Heart left ventricle (tissue), 13 donors: ENCODE results near the gene LIN9.

Experiments used
- POLR2A ChIP-seq, 2 donors: fragments of 450-650 bp; IDR thresholded peaks; one replicate each; pipeline ENCODE4 v1.6.1; 2017; ENCODE audit warnings: antibody characterized with exemption in 2 of 2, mild to moderate bottlenecking in 2 of 2, moderate library complexity in 2 of 2
- TF ChIP-seq, protein P1 (sequence below), 12 donors: fragments of 200-600 bp; sonication (generic) in 4 of 12; IDR thresholded peaks; one replicate each; pipeline versions ENCODE4 v1.5.0 to v1.8.0; 2018 to 2022; ENCODE audit warnings: antibody characterized with exemption in 12 of 12, mild to moderate bottlenecking in 5 of 12
- donor health status: ischemic (EF 13 %, LVEDD 7.1; RV severe dilation, severe dysfunction).
- donor health status: DM: no; HTN: yes; CAD: no.
- donor health status: DM: no; HTN: no; CAD: no.
- donor health status: ischemic (EF 25% LVEDD 6.9; RV normal size, moderate dysfunction).
- donor health status: ischemic (EF 25% LVEDD 5.7; RV mildly dilated, moderate dysfunction).
- donor health status: ischemic (EF 35%, LVEDD 5.7; RV mildly dilated, moderate dysfunction).
- donor health status: nonischemic (EF 11% LVEDD 7.7; RV severe dilation, severe dysfunction).
- donor health status: DM: yes; HTN: yes; CAD: no.
- donor health status: PGD.
- donor health status: ischemic (EF 29% LVEDD 5.4; RV normal size, mild dysfunction).
- donor health status: nonischemic (EF 23%, LVEDD 6.1; RV moderate dilation, normal function).

DNA sequence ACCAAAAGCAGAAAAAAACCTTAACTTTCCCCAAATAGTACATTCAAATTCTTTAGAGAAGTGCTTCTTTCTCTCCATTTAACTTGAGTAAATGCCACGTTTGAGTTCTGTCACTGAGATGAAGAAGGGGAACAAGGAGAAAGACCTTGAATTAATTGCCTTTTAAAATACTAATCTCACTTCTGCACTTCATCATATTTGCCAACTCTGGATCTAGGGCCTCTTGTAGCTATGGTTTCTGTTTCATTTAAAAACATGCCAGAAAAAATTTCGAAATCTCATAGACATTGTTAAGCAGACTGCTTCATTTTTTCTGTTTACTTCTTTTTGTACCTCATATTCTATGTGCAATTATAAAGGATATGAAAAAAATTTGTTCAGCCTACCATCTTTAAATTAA, 60.9 kb downstream of the LIN9 start:
- TF ChIP-seq, protein P1, sequence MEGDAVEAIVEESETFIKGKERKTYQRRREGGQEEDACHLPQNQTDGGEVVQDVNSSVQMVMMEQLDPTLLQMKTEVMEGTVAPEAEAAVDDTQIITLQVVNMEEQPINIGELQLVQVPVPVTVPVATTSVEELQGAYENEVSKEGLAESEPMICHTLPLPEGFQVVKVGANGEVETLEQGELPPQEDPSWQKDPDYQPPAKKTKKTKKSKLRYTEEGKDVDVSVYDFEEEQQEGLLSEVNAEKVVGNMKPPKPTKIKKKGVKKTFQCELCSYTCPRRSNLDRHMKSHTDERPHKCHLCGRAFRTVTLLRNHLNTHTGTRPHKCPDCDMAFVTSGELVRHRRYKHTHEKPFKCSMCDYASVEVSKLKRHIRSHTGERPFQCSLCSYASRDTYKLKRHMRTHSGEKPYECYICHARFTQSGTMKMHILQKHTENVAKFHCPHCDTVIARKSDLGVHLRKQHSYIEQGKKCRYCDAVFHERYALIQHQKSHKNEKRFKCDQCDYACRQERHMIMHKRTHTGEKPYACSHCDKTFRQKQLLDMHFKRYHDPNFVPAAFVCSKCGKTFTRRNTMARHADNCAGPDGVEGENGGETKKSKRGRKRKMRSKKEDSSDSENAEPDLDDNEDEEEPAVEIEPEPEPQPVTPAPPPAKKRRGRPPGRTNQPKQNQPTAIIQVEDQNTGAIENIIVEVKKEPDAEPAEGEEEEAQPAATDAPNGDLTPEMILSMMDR (IDR thresholded peaks at IDR 0.05) = no peak
- TF ChIP-seq POLR2A (IDR thresholded peaks at IDR 0.05) = no peak
